A673 (cell line): Measurements from ENCODE around the gene SLC44A1.

Experiments used
- CTCF ChIP-seq: fragments of 300-800, 200-600 bp; sonication (generic); conservative IDR thresholded peaks from 2 replicates; pipeline ENCODE4 v1.5.1; 2017; ENCODE audit warnings: low read depth, mild to moderate bottlenecking, antibody characterized with exemption, low read length, moderate library complexity, mixed read lengths
- EZH2 ChIP-seq: fragments of 200-600 bp; sonication (generic); IDR thresholded peaks from 2 replicates; pipeline ENCODE4 v1.6.1; 2017; ENCODE audit warnings: borderline replicate concordance, low read depth, mild to moderate bottlenecking, mixed read lengths, antibody characterized with exemption, low read length; ENCODE audit not compliant: poor library complexity, severe bottlenecking

DNA sequence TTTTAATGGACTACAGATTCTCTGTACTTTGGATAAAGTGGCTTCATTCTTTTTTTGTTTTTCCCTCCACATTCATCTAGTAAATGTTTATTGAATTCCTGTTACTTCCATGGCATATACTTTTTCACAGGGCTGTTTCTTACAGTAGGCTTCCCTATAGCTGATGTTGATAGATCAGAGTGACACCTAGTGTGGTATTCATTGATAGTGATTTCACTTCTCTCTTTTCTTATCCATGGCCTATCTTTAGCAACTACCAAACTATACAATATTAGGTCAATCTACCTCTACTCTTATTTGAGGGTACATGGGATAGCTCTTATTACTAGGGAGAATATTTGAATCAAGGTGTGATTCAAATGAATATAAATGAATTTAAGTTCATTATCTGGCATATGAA is 239.2 kb downstream of the SLC44A1 start:
- no peak for TF ChIP-seq CTCF
- TF ChIP-seq EZH2 = no peak
